ENCODE results near the gene TSPYL4. TPM values are rescaled to one million over a fixed set of nuclear protein-coding genes. Genes with fewer than 3 reads are reported as not detected.

Gene TSPYL4
- total and polyA plus RNA-seq, 8 donors, result 2.3 to 33.5 (median 9.1) TPM

- TF ChIP-seq POLR2A (IDR thresholded peaks at IDR 0.05), result no peak
- no peak for TF ChIP-seq POLR2AphosphoS5 (IDR thresholded peaks at IDR 0.05)
- TF ChIP-seq, protein P1, sequence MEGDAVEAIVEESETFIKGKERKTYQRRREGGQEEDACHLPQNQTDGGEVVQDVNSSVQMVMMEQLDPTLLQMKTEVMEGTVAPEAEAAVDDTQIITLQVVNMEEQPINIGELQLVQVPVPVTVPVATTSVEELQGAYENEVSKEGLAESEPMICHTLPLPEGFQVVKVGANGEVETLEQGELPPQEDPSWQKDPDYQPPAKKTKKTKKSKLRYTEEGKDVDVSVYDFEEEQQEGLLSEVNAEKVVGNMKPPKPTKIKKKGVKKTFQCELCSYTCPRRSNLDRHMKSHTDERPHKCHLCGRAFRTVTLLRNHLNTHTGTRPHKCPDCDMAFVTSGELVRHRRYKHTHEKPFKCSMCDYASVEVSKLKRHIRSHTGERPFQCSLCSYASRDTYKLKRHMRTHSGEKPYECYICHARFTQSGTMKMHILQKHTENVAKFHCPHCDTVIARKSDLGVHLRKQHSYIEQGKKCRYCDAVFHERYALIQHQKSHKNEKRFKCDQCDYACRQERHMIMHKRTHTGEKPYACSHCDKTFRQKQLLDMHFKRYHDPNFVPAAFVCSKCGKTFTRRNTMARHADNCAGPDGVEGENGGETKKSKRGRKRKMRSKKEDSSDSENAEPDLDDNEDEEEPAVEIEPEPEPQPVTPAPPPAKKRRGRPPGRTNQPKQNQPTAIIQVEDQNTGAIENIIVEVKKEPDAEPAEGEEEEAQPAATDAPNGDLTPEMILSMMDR (IDR thresholded peaks at IDR 0.05), result no peak
- TF ChIP-seq EP300 (IDR thresholded peaks at IDR 0.05), result no peak
- Histone ChIP-seq H3K27ac (no peak overlapping the region), H3K9me3 (no peaks in the 10 kb centered on the region), H3K4me1 (peaks cover 16 to 29% (median 22%) of the 10 kb centered on the region in 4 donors), H3K36me3 (peaks cover 0 to 6% (median 3%) of the 10 kb centered on the region in 4 donors), H3K27me3 (no peaks in the 10 kb centered on the region), H3K4me3 (no peak overlapping the region)
- intact Hi-C loops (cut with DNase I; ENCODE audit: low total_unique reads), result no loop called here
- WGBS, 5 donors, result 43 to 72% (median 50%) methylated on average over 2 of the region's 2 CpGs
- no peak for DNase-seq
Measured at GRCh38 chr6:116282698-116283097, 28.8 kb upstream of the TSPYL4 start.

DNA sequence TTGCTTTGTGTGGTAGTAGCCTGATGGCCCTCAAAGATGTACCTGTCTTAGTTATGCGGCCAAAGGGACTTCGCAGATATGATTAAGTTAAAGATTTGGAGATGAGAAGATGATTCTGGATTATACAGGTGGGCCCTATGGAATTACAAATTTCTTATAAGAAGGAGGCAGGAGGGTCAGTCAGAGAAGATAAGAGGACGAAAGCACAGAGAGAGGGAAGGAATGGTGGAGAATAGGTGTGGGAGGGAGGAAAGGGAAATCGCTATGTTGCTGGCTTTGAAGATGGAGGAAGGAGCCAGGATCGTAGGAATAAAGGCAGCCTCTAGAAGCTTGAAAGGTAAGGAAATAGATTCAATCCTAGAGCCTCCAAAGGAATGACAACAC lies 27.1 kb upstream of the TSPYL4 start:
- intact Hi-C loops (cut with DNase I; ENCODE audit: low total_unique reads), result no loop called here
- Histone ChIP-seq H3K27me3 (no peaks in the 10 kb centered on the region), H3K4me1 (peaks cover 34 to 47% (median 40%) of the 10 kb centered on the region in 4 donors), H3K36me3 (peaks cover 0 to 6% (median 3%) of the 10 kb centered on the region in 4 donors), H3K9me3 (no peaks in the 10 kb centered on the region), H3K27ac (peak overlapping the region in 2 of 5 donors; percentile 99 to 100), H3K4me3 (no peak overlapping the region)
- TF ChIP-seq, protein P1 (IDR thresholded peaks at IDR 0.05), result no peak
- no peak for TF ChIP-seq EP300 (IDR thresholded peaks at IDR 0.05)
- TF ChIP-seq POLR2A (IDR thresholded peaks at IDR 0.05), result no peak
- TF ChIP-seq POLR2AphosphoS5 (IDR thresholded peaks at IDR 0.05), result no peak
- WGBS, 5 donors, result 83 to 90% (median 87%) methylated on average over 5 of the region's 5 CpGs
- DNase-seq, result no peak

DNA sequence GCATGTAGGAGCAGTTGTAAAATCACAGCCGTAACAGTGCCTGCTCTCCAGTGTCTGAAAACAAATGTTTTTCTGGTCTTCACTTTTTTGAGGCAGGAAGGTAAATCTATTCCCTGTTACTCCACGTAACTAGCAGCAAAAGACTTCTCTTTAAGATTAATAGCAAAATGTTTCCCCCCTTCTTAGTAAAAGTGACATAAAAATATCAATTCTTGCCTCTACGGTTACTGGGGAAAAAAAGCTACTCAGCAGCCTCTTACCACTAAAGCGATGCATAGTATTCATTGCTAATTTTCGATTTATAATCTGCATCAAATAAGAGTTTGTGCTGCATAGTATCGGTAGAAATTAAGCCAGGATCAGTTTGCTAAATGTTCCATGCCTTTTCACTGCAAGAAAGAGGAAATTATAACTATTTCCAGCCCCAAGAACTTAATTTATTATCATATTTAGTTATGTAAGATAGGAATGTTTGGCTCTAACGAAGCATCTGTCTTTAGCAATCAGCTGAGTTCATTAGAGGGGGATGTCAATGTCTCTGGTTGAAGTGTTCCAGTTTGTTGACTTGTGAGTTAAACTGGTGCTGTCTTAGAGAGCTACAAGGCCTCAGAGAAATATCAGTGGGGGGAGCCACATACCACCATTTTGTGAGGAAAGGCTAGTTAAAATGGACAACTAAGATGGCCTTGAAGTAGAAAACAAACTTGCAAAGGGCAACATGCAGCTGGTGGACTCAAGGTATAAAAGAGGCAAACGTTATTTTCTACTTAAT lies 26.5 kb upstream of the TSPYL4 start:
- intact Hi-C loops (cut with DNase I; ENCODE audit: low total_unique reads), result no loop called here
- Histone ChIP-seq H3K9me3 (no peaks in the 10 kb centered on the region), H3K36me3 (peaks cover 0 to 6% (median 5%) of the 10 kb centered on the region in 4 donors), H3K27me3 (no peaks in the 10 kb centered on the region), H3K27ac (peak overlapping the region; percentile 96 to 100 (median 99)), H3K4me3 (peak overlapping the region; percentile 64 to 86 (median 84)), H3K4me1 (peaks cover 40 to 53% (median 46%) of the 10 kb centered on the region in 4 donors)
- DNase-seq, result peak in 1 of 2 donors; percentile 70
- TF ChIP-seq, protein P1 (IDR thresholded peaks at IDR 0.05), result no peak
- WGBS, 5 donors, result 9 to 15% (median 10%) methylated on average over 8 of the region's 8 CpGs

GRCh38 chr6:116279232-116280160 lies 25.6 kb upstream of the TSPYL4 start, which contains the start of gene TSPYL1:
Gene TSPYL1, minus strand, starts transcription at chr6:116279930. Its CDS starts 100 bp downstream, at chr6:116279830.
- 0 to 1% (median 0%) methylated on average over 55 to 71 of the region's 71 CpGs for WGBS, 5 donors
- Histone ChIP-seq H3K9me3 (no peaks in the 10 kb centered on the region), H3K27me3 (no peaks in the 10 kb centered on the region), H3K36me3 (peaks cover 0 to 10% (median 9%) of the 10 kb centered on the region in 4 donors), H3K27ac (peak within 1 kb of the TSS; percentile 96 to 100 (median 99)), H3K4me3 (peak within 1 kb of the TSS; percentile 64 to 86 (median 84)), H3K4me1 (peaks cover 44 to 61% (median 54%) of the 10 kb centered on the region in 4 donors)
- intact Hi-C loops (cut with DNase I; ENCODE audit: low total_unique reads), result no loop called here
- peak; percentile 97 to 99 for DNase-seq
- TF ChIP-seq POLR2AphosphoS5 (IDR thresholded peaks at IDR 0.05) (peak; percentile 99), POLR2A (IDR thresholded peaks at IDR 0.05) (peak in 2 of 4 donors; percentile 96 to 99)
- TF ChIP-seq, protein P1 (IDR thresholded peaks at IDR 0.05), result no peak
